NCI-H146 (cell line): Measurements from ENCODE around the gene SBF2.

ENCODE experiments used
- DNase-seq: peaks from one replicate; lab custom pipeline; 2025; lab: John Stamatoyannopoulos, UW

The SBF2 gene

DNA sequence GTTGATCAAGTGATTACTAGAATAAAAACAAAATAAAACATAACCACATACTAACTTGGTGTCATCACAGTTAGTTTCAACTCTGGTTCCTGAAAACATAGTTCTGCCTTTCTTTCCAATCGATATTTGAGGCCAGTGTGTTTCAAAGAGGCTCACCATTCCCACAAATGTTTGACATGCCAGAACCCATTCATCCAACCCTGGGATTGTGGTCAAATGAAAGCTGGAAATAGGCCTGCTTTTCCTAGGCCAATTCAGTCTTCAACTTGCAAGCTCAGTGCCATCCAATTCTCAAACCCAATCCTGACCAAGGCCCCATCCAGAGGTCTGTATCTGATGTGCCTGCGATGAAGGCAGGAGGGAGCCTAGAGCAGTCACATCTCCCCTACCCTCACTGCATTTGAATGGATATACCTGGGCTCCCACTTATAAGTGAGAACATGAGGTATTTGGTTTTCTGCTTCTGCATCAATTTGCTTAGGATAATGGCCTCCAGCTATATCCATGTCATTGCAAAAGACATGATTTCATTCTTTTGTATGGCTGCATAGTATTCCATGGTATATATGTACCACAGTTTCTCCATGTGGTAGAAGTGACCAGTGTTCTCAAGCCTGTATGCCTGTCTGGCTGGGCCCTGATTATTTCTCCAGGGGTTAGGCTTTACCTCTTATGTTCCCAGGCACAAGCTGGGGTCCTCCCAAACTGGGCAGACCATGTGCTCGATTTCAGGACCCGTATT, 486.9 kb downstream of the SBF2 start:
- no peak for DNase-seq

DNA sequence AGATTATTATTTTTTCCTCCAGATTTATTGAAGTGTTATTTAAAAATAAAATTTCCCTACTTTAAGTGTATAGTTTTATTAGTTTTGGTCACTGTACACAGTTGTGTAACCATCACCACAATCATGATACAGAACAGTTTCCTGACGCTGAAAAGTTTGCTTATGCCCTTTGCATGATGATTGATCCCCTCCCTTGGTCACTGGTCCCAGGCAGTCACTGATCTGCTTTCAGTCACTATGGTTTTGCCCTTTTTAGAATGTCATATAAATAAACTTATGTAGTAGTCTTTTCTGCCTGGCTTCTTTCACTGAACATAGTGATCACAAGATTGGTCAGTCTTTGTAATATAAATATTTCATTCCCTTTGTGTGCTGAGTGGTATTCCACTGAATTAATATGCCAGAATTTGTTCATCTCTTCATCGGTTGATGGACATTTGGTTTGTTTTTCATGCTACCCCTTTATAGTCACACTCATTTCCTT, 489.6 kb downstream of the SBF2 start:
- no peak for DNase-seq

DNA sequence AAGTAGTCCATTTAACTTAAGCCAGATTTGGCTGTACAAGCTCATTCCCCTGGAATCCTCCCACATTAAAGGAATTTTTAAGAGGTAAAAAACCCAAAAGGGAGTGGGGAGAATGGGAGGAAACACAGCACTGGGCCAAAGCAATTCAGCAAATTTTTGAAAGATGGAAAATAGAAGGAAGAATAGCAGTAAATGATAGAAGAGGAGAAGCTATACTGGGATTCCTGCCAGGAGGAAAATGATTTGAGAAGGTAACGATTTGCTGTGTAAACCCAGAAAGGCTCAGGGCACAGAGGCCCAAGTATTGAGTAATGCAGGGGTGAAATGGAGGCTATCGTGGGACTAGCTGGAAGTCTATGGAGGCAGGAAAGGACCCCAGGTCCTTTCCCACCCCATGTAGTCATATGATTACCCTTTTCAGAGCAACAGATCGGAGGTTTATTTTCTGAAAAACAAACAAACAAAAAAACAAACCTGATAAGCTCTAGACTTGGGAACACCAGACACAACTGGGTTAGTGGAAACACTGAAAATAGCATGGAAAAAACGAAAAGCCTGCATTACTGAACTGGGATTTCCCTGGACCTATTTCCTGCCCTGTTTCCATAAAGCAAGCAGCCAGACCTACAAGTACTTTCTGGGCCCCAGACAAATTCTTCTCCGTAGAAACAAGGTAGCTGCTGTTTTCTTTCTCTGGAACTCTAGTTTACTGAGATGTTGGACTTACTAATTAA, 490.2 kb downstream of the SBF2 start:
- DNase-seq = no peak

DNA sequence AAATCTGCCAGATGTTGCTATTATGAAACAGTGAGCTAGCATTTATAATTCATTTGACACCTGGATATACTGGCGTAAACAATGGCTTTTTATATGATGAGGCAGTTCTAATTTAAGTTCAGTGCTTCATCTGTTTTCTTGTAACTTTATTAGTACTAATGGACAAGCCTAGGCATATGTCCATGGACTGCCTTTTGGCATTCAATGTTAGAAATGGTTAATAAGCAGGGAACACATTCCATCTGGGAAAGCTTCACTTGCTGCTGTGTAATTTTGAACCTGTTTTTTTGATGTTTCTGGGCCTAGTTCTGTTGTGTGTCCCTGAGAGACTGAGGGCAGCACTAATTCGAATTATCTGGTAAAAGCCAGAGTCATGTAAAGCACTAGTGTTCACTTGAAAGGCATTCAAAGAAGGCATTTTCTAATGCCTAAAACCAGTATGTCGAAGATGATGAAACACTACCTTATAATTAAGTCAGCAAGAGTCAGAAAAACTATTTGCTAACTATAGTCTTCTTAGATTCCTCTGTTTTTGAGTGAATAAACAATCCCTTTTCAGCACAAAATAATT, 491.6 kb downstream of the SBF2 start:
- DNase-seq = no peak

DNA sequence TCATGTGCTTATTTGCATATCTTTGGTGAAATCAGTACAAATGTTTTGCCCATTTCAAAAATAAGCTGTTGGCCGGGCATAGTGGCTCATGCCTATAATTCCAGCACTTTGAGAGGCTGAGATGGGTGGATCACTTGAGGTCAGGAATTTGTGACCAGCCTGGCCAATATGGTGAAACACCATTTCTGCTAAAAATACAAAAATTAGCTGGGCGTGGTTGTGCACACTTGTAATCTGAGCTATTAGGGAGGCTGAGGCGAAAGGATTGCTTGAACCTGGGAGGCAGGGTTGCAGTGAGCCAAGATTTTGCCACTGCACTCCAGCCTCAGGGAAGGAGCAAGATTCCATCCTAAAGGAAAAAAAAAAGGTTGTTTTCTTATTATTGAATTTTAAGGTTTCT, 494.1 kb downstream of the SBF2 start:
- no peak for DNase-seq

DNA sequence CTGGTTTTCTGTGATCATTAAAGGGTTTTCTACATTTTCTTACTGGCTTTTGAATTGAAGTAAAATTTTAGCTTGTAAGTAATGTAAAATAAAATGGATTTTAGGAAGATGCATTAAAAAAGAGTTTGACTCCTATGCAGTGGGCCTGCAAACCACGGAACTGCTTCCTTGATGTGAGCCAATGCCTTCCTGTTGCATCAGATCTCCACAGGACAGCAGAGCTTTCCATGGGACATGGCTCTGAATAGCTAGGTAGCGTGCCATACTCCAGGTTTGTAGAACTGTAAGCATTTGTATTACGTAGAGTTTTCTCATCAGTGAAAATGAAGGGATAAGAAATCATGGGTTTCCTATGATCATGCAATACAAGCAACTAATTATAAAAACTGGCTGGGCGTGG, 496.7 kb downstream of the SBF2 start:
- no peak for DNase-seq

DNA sequence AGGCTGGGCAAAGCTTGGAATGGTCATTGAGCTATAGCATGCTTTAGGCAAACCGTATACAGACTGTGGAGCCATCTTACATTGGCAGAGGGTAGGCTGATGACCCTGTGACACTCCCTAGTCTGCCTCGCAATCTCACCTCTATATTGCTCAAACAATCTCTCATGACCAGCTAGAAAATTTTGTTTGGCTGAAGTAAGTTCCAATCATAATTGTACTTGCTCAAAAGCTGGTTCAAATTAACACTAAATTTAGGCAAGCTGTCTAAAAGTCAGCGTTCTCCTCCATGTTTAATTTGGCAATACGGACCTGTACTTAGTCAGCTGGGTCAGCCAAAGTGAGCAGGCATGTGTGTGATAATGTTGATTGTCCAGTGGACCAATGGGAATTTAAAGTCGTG, 497.2 kb downstream of the SBF2 start:
- no peak for DNase-seq

DNA sequence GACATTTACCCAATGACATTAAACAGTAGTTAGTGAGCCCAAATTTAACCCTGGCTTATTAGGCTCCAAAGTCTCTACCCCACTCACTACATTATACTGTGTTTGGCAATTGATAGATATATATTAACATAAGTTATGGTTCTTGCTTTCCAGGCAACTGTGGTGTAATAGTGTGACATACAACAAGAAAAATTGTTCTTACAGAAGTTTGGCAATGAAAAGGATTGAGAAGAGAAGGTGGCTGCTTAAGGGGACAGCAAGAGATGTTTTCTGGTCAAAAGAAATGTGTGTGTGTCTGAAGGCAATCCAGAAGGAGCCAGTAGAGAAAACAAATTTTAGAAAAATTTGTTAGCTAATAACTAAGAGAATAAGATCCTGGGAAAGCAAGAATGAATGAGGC, 497.8 kb downstream of the SBF2 start:
- no peak for DNase-seq

DNA sequence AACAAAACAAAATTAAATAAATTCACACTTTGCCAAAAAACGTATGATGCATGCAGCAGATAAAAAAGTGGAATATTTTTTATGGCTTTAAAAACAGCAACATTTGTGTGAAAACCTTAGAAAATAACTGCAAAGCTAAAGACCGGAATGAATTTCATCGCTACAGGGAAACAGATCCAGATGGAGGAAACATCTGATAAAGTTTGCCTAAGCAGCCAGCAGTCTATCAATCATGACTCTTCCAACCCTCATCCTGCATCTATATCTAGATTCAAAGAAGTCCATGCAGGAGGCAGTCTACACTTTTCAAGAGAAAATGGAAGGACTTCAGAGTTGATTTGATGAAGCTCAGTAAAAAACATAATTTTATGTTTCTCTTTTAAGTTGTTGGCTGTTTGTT, 503.3 kb downstream of the SBF2 start:
- no peak for DNase-seq

DNA sequence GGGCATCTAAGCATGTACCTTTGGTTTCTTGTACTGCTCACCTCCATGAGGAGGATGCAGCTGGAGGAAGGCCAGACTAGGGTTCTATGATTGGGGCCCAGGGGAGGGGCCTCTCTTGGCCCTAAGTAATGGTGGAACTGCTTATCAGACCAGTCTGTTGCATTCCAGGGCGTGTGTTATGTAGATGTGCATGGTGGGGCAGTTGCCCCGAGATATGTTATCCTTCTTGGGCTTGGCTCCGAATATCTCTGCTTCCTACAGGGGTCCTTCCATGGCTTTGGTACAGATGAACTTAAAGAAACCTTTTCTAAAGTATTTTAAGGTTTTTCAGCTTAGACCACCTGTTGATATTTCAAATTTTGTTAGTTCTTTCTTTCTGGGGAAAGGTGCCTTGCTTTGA, 504.1 kb downstream of the SBF2 start:
- DNase-seq = no peak

DNA sequence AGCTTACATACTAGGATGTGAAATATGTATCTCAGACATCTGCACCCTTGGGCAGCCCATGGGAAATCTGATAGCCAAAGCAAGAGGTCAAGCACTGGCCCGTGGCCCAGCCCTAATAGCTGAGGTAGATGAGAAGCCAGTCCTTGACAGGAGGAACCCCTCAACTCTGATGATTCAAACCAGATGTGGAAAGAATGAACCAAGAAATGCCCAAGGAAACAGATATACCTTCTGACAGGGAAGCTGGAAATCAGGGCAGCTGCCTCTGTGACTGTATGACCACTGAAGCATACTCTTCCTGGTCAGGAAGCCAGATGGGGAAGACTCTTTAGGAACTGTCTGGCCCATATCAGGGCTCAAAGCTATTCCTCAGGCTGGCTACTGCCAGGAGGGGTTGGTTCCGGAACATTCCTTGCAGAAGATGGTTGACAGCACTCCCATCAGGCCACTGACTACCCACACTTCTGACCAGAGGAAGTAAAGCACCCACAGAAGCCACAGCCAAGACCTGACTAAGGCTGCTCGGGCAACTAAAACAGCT, 506.0 kb downstream of the SBF2 start:
- DNase-seq = no peak

DNA sequence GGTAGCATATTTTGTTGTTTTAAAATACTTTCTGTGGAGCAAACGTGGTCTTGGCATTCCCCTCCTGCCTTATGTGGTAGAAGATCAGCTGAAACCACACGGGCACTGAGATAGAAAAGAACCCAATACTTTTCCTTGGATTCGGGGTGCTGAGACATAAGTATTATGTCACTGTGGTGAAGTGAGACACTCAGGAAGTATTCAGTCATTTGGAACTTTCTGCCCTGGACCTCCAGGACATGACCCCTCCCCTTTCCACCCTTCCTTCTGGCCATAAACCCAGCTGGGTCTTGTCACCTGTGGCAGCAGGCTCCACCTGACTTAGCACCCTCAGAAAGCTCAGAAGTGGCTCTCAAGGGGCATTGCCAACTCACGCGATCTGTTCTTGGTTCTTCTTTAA, 506.8 kb downstream of the SBF2 start:
- DNase-seq = no peak

DNA sequence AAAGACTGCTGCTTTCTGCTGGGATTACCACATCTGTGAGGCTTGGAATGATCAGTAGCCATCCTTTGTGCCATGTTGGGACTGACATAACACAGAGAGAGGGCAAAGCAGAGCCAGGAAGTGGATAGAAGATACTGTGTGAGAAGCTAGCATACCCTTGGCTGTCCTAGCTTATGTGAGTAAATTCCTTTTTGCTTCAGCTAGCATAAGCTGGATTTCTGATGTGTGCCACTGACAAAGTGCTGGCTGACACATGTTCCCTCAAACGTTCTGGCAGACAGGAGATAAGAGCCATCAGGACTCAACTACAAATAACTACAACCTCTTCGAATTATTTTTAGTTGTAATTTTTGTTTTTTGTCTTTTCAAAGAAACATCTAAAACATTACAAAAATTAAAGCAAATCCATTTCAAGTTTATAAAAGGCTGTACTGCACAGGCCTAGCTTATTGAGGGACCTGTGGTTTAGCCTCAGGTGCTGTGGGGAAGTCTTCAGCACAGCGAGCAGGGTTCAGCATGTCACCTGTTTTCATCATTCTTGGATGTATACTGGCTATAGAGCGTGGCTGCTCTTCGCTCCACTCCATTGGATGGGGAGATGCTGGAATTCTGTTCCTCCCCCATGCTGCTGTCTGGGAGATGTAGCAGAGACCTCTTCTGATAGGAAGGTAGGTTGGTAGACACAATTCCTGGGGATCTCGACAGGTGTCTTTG, 509.3 kb downstream of the SBF2 start:
- DNase-seq = no peak

DNA sequence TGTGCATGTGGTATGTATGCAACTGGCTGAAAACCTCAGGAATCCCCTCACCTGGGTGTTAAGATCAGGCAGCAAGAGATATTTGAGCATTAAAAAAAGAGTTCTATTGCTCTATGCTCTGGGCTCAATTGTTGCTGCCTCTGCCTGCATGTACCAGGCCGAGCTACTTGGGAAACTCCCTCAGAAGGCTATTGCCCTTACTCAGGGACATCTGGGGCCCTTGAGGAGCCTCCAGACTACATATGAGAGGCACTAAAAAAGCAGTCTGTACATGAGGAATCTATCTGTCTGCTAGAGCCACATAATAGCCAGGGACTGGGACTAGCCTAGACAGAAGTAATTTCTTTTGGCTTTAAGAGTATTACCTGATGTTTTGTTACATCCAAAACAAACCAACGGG, 510.0 kb downstream of the SBF2 start:
- DNase-seq = no peak

DNA sequence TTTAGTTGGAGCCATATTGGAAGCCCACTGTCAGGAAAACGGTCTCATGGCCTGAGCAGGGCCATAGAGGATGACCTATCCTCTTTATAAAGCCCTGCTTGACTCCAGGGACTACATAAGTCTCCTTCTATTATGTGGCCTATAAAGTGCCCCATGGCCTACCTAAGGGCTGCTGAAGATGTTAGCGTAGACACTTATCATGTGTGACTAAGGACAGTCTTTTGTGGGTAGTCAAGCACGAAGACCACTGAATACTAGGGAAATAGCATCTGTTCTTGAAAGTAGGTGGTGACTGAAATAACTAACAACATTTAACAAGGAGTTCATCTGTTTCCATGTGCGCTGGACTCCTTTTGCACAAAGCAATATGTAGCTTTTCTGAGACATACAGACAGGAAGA, 513.1 kb downstream of the SBF2 start:
- no peak for DNase-seq

DNA sequence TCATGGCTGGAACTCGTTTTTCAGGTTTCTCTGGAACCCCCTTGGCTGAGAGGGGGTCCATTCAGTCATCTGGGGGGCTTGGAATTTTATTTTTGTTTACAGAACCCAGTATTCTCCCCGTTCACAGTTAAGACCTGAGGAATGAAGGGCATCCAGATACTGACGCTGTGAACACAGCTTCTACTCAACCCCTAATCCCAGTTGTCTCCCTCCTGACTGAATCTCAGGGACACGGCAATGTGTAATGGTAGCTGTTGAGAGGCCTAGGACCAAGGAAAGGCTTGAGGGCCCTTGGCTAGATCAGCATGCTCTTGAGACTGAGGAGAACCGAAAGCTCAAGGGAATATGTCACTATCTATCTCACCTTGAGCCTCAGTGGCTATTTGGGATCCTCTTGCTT, 516.5 kb downstream of the SBF2 start:
- no peak for DNase-seq

DNA sequence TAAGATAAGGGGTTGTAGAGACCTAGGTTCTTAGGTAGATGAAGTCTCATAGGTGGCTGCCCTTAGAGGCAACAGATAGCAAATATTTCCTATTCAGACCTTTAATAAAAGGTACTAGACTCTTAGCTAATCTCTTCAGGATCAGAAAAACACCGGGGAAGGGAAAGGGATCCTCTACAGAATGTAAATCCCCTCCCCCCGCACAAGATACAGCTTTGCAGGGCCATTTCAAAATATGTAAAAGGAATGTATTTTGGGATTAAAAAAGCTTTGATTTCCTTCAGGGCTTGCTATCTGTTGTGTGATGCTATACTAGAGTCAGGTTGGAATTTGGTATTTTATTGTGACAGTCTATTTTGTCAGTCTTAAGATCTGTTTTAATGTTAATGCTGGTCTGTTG, 517.0 kb downstream of the SBF2 start:
- no peak for DNase-seq

DNA sequence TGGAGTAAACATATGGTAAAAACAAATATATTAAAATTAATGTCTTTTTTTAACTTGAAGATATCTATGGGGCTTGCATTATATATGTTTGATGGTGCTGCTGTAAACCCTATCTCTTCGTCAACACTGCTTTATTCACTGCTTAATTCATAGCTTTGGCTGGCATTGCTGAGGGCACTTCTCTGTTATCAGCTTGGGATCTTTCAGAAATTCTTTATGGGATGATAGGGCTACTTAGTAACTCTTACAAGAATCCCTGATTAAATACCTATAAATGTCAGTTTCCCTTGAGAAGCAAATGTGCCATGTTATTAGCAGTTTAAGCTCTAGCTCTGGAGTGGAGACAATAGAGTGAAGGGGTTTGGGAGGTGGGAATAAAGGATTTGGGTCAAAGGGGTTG, 517.8 kb downstream of the SBF2 start:
- DNase-seq = no peak

DNA sequence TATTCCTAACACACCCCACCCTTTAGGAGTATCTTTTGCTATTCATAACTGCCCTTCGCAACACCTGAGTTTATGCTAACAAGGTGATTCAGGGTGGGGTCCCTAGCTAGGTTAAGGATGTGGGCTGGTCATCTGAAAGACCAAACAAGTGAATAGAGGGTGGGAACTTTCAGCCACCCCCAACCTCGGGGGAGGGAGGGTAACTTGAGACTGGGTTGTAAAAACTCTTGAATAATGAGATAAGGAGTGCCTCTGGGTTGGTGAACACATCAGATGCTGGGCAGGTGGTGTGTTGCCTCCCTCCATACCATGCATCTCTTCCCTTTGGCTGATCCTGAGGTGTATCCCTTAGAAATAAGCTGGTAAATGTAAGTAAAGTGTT, 518.6 kb downstream of the SBF2 start:
- DNase-seq = no peak

DNA sequence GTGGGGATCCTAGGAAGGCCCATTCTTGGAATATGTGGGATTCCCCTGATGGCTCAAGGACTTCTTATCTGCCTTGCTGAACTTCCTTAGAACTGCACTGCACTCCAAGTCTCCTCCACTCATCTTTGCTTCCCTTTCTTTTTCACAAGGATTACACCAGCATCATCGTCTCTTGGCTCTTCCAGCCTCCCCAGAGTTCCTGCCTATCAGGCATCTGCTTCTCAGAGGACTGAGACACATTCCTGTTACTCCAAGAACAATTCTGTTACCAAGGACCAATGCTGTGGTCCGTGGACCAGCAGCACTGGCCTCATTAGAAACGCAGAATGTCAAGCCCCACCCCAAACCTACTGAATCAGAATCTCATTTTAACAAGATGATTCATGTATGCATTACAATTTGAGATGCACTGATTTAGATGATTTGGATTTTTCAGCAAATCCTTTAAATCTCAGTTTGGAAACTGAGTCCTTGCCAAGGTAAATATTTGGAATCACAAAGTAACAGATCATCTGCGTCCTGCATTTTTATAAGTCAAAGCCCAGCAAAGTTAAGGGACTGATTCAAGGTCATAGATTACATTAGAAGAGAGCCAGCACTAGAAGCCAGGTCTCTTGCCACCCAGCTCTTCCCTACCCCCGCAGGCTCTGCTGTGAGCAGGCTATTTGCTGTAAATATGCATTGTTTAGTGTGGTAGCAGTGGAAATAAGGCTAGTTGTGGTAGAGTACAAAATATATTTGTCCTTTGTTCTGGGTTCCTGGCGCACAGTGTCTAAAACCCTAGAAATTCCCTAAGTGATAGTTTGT, 519.2 kb downstream of the SBF2 start:
- no peak for DNase-seq

DNA sequence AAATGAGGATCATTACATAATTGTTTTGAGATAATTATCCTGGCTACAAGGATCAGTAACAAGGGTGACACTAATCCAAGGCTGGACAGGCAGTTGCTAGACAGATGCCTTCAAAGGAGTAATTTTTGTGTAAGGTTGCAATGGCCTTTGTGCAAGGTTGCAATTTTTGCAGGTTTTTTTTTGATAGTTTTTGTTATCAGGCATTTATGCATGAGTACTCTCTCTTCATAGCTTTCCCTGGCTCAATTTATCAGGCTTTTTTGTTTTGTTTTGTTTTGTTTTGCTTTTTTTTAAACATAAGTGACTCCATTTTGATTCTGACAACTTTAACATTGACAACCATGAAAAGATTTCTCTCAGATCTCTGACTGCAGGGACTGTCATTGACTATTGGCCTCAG, 519.9 kb downstream of the SBF2 start:
- DNase-seq = no peak

DNA sequence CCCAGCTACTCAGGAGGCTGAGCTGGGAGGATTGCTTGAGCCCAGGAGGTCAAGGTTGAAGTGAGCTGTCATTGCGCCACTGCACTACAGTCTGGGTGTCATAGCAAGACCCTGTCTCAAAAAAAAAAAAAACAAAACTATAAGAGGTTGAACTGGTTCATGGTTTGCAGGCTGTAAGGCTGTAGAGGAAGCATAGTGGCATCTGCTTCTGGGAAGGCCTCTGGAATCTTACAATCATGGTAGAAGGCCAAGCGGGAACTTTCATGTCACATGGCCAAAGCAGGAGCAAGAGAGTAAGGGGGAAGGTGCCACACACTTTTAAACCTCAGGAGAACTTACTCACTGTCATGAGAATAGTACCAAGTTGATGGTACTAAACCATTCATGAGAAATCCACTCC, 520.5 kb downstream of the SBF2 start:
- DNase-seq = no peak
